Spleen (tissue), 11 donors: Measurements from ENCODE around the gene KRT8. TPM values are rescaled to one million over a fixed set of nuclear protein-coding genes. Genes with fewer than 3 reads are reported as not detected.
"Not testable (repeated sequence)": the region's sequence is repeated elsewhere in the genome, so short reads cannot be mapped to it uniquely, and the experiment has no call there.

Source experiments
- DNase-seq: peaks from one replicate; pipeline ENCODE4 v3.0.0-alpha.2; 2020
- H3K27ac ChIP-seq, 8 donors: fragments of 200-600 bp; sonication (generic) in 7 of 8; 1 replicate in 4 of 8; 2 replicates in 4 of 8; pipeline versions ENCODE4 v1.5.0 to v1.8.0; 2016 to 2021; ENCODE audit warnings: inconsistent platforms in 4 of 8, mild to moderate bottlenecking in 4 of 8, moderate library complexity in 1 of 8
- H3K27me3 ChIP-seq, 7 donors: fragments of 200-600 bp; sonication (generic) in 6 of 7; replicated peaks in 1 of 7; 1 replicate in 4 of 7; 2 replicates in 3 of 7; pipeline versions ENCODE4 v1.5.0 to v1.8.0; 2016 to 2021; ENCODE audit warnings: inconsistent platforms in 3 of 7, mild to moderate bottlenecking in 1 of 7
- H3K36me3 ChIP-seq, 6 donors: fragments of 200-600 bp; sonication (generic) in 5 of 6; 1 replicate in 4 of 6; 2 replicates in 2 of 6; pipeline versions ENCODE4 v1.5.0 to v1.8.0; 2016 to 2021; ENCODE audit warnings: inconsistent platforms in 2 of 6
- H3K4me1 ChIP-seq, 6 donors: fragments of 200-600 bp; sonication (generic) in 5 of 6; 1 replicate in 3 of 6; 2 replicates in 3 of 6; pipeline versions ENCODE4 v1.5.0 to v1.8.0; 2016 to 2021; ENCODE audit warnings: inconsistent platforms in 3 of 6
- H3K4me3 ChIP-seq, 8 donors: fragments of 200-600 bp; sonication (generic) in 7 of 8; 1 replicate in 4 of 8; 2 replicates in 4 of 8; pipeline versions ENCODE4 v1.5.0 to v1.8.0; 2016 to 2021; ENCODE audit warnings: inconsistent platforms in 4 of 8, mild to moderate bottlenecking in 4 of 8, moderate library complexity in 2 of 8
- H3K9me3 ChIP-seq, 8 donors: fragments of 200-600 bp; sonication (generic) in 7 of 8; 1 replicate in 4 of 8; 2 replicates in 4 of 8; pipeline versions ENCODE4 v1.5.0 to v1.8.0; 2016 to 2021; ENCODE audit warnings: inconsistent platforms in 4 of 8
- CTCF ChIP-seq, 11 experiments: fragments of 200-600 bp in 7 of 11; fragments of 450-650 bp in 4 of 11; sonication (generic) in 4 of 11; IDR thresholded peaks in 8 of 11; conservative IDR thresholded peaks in 3 of 11; 1 replicate in 7 of 11; 2 replicates in 4 of 11; pipeline versions ENCODE4 v1.4.0 to v1.8.0; 2016 to 2021; ENCODE audit warnings: antibody characterized with exemption in 11 of 11, inconsistent platforms in 4 of 11, mild to moderate bottlenecking in 1 of 11
- POLR2A ChIP-seq, 3 donors: fragments of 450-650 bp; IDR thresholded peaks; one replicate each; pipeline ENCODE4 v1.5.1; 2017; ENCODE audit warnings: antibody characterized with exemption in 3 of 3, mild to moderate bottlenecking in 1 of 3
- POLR2AphosphoS5 ChIP-seq, 3 donors: sonication (generic); formaldehyde crosslinking; IDR thresholded peaks; one replicate each; pipeline ENCODE4 v1.5.1; 2017; ENCODE audit warnings: antibody characterized with exemption in 3 of 3
- WGBS, 5 donors: extraction: QIAGEN DNeasy Blood & Tissue Kit in 3 of 5; methylation state at CpG; one replicate each; pipeline versions ENCODE4 v1.1.5 to v1.1.7; 2013 to 2018; 5-methylcytosine and 5-hydroxymethylcytosine counted together
- intact Hi-C: fragments of 100-400 bp; cut with DNase I; formaldehyde crosslinking; loops from one replicate; pipeline ENCODE4 v1.15.0; 2023; ENCODE audit warnings: low total_unique reads
- polyA plus RNA-seq, 3 donors: library from polyadenylated mRNA; stranded (reverse); fragments of 200-250 nt; gene quantifications; one replicate each; pipeline ENCODE4 v1.2.1, GENCODE V29; 2013
- total RNA-seq, 7 donors: library from RNA; depleted of rRNA in 3 of 7; stranded (reverse); fragments of >200 nt in 3 of 7; fragmentation: NEBNext Ultra II Directional in 4 of 7; extraction: Animal tissue kit (Norgen Biotek cat#: 25700) in 4 of 7; gene quantifications; one replicate each; pipeline versions ENCODE4 v1.1.0 to v1.2.1, GENCODE V29; 2016 to 2021
- donor health status: healthy with polysubstance abuse.
- donor health status: DM: no; HTN: no; CAD: no; lungs with moderate emphysema.
- donor health status: DM: no; HTN: no; CAD: no.
- donor health status: Bipolar disorder and iron deficiency.
- donor health status: healthy.
- donor health status: DM: no; HTN: no; CAD: no.
- donor health status: DM: yes; HTN: yes; CAD: no.

Gene KRT8
- total and polyA plus RNA-seq, 10 donors, result 10.0 to 23.1 (median 18.9) TPM

GRCh38 chr12:52861511-52861910 is 43.4 kb downstream of the KRT8 start:
- H3K27ac ChIP-seq, result no peak overlapping the region
- H3K27me3 ChIP-seq, result no peaks in the 10 kb centered on the region
- H3K4me3 ChIP-seq, result no peak overlapping the region
- H3K4me1 ChIP-seq, result no peaks in the 10 kb centered on the region
- DNase-seq, result no peak
- TF ChIP-seq POLR2AphosphoS5 (IDR thresholded peaks at IDR 0.05) (no peak), POLR2A (IDR thresholded peaks at IDR 0.05) (no peak), CTCF (IDR thresholded peaks at IDR 0.05 in 8 of 11, conservative IDR thresholded peaks at IDR 0.05 in 3 of 11) (no peak)
- no peaks in the 10 kb centered on the region for H3K9me3 ChIP-seq
- 81 to 95% (median 88%) methylated on average over 7 of the region's 7 CpGs for WGBS, 5 donors
- no peaks in the 10 kb centered on the region for H3K36me3 ChIP-seq
- intact Hi-C loops, result loop anchor here (5.0 kb wide), 1 partner anchor 279 kb away; no protein-coding TSS in a partner anchor

DNA sequence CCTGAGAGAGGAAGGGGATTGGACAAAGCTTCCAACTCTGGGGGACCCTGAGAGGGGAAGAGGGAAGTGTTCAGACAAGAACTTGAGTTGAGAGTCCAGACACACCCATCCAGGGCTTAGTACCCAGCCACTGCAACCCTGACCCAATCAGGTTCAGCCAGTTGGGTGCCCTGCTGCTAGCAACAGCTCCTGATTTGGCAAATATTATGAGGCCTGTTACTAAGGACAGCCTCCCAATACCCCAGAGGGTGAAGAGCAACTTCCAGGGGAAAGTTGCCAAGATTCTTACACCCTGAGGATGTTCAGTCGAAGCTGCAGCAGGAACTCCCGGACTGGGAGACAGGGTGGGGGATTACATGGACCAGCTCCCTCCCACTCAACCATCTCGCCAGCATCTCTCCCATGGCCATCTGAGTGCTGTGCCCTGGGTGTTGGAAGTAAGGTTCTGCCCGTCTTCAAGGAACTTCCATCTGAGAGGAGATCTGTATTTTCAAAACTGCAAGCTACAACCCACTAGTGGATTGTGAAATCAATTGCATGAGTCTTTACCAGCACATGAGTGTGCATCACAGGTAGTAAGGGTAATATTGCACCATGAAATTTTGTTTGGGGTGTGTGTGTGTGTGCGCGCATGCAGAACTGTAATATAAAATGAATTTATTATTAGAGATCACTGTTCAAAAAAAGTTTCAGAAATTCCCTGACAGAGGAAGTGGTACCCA is 44.6 kb downstream of the KRT8 start:
- no peak for DNase-seq
- H3K27ac ChIP-seq, result no peak overlapping the region
- intact Hi-C loops, result loop anchor here (5.0 kb wide), 1 partner anchor 278 kb away; no protein-coding TSS in a partner anchor
- H3K4me3 ChIP-seq, result no peak overlapping the region
- WGBS, 5 donors, result 58 to 85% (median 71%) methylated on average over 6 of the region's 6 CpGs
- no peaks in the 10 kb centered on the region for H3K4me1 ChIP-seq
- TF ChIP-seq POLR2A (IDR thresholded peaks at IDR 0.05) (no peak), CTCF (IDR thresholded peaks at IDR 0.05 in 8 of 11, conservative IDR thresholded peaks at IDR 0.05 in 3 of 11) (no peak), POLR2AphosphoS5 (IDR thresholded peaks at IDR 0.05) (no peak)
- no peaks in the 10 kb centered on the region for H3K36me3 ChIP-seq
- H3K9me3 ChIP-seq, result no peaks in the 10 kb centered on the region
- H3K27me3 ChIP-seq, result no peaks in the 10 kb centered on the region

GRCh38 chr12:52857500-52857899 is 47.4 kb downstream of the KRT8 start:
- intact Hi-C loops, result no loop called here
- TF ChIP-seq CTCF (IDR thresholded peaks at IDR 0.05 in 8 of 11, conservative IDR thresholded peaks at IDR 0.05 in 3 of 11) (no peak), POLR2A (IDR thresholded peaks at IDR 0.05) (no peak), POLR2AphosphoS5 (IDR thresholded peaks at IDR 0.05) (no peak)
- Histone ChIP-seq H3K4me3 (no peak overlapping the region), H3K27ac (no peak overlapping the region), H3K27me3 (peaks cover 0 to 10% (median 0%) of the 10 kb centered on the region in 7 donors), H3K4me1 (no peaks in the 10 kb centered on the region), H3K36me3 (no peaks in the 10 kb centered on the region), H3K9me3 (no peaks in the 10 kb centered on the region)
- DNase-seq, result no peak
- WGBS, 5 donors, result 91 to 96% (median 94%) methylated on average over 3 of the region's 3 CpGs

GRCh38 chr12:52856787-52857186 is 48.1 kb downstream of the KRT8 start:
- 87 to 92% (median 90%) methylated on average over 3 of the region's 3 CpGs for WGBS, 5 donors
- no peak for TF ChIP-seq CTCF (IDR thresholded peaks at IDR 0.05 in 8 of 11, conservative IDR thresholded peaks at IDR 0.05 in 3 of 11)
- no peak for TF ChIP-seq POLR2A (IDR thresholded peaks at IDR 0.05)

GRCh38 chr12:52856077-52856476 is 48.8 kb downstream of the KRT8 start:
- H3K36me3 ChIP-seq, H3K9me3 ChIP-seq, H3K27ac ChIP-seq, DNase-seq, H3K4me3 ChIP-seq, intact Hi-C loops, H3K4me1 ChIP-seq: not testable (repeated sequence)
- peaks cover 0 to 16% (median 0%) of the 10 kb centered on the region in 7 donors for H3K27me3 ChIP-seq
- WGBS, 5 donors, result 62 to 98% (median 97%) methylated on average over 2 of the region's 2 CpGs

More at GRCh38 chr12:52856787-52857186, 48.1 kb downstream of the KRT8 start:
- intact Hi-C loops, result no loop called here
- H3K27ac ChIP-seq, result no peak overlapping the region
- H3K27me3 ChIP-seq, result peaks cover 0 to 15% (median 0%) of the 10 kb centered on the region in 7 donors
- no peak for DNase-seq
- H3K9me3 ChIP-seq, result no peaks in the 10 kb centered on the region
- no peaks in the 10 kb centered on the region for H3K36me3 ChIP-seq
- H3K4me1 ChIP-seq, result no peaks in the 10 kb centered on the region
- H3K4me3 ChIP-seq, result no peak overlapping the region
